Breast epithelium (tissue), 3 donors: Measurements from ENCODE around the gene ARHGEF17.

ENCODE experiments used
- POLR2A ChIP-seq: fragments of 450-650 bp; IDR thresholded peaks from one replicate; pipeline ENCODE4 v1.6.1; 2016; ENCODE audit warnings: antibody characterized with exemption, mild to moderate bottlenecking, moderate library complexity
- POLR2AphosphoS5 ChIP-seq, 3 donors: sonication (generic); formaldehyde crosslinking; IDR thresholded peaks; one replicate each; pipeline ENCODE4 v1.6.1; 2017; ENCODE audit warnings: antibody characterized with exemption in 3 of 3
- TF ChIP-seq, protein P1 (sequence below), 3 donors: fragments of 450-650 bp; IDR thresholded peaks; one replicate each; pipeline ENCODE4 v1.5.1; 2016 to 2017; ENCODE audit warnings: antibody characterized with exemption in 3 of 3, mild to moderate bottlenecking in 3 of 3, moderate library complexity in 3 of 3

GRCh38 chr11:73412308-73412707 lies 104.2 kb downstream of the ARHGEF17 start:
- TF ChIP-seq, protein P1, sequence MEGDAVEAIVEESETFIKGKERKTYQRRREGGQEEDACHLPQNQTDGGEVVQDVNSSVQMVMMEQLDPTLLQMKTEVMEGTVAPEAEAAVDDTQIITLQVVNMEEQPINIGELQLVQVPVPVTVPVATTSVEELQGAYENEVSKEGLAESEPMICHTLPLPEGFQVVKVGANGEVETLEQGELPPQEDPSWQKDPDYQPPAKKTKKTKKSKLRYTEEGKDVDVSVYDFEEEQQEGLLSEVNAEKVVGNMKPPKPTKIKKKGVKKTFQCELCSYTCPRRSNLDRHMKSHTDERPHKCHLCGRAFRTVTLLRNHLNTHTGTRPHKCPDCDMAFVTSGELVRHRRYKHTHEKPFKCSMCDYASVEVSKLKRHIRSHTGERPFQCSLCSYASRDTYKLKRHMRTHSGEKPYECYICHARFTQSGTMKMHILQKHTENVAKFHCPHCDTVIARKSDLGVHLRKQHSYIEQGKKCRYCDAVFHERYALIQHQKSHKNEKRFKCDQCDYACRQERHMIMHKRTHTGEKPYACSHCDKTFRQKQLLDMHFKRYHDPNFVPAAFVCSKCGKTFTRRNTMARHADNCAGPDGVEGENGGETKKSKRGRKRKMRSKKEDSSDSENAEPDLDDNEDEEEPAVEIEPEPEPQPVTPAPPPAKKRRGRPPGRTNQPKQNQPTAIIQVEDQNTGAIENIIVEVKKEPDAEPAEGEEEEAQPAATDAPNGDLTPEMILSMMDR (IDR thresholded peaks at IDR 0.05): no peak
- TF ChIP-seq POLR2A (no peak), POLR2AphosphoS5 (IDR thresholded peaks at IDR 0.05) (no peak)
